GM19467 (cell line): ENCODE results near the gene EEF1AKMT2.
A peak's percentile ranks its signal among the peaks of the same experiment; 100 is the strongest.

Experiments
- ATAC-seq: cut with Tn5 transposase; IDR thresholded peaks from one replicate; pipeline ENCODE4 v1.9.1; 2021; ENCODE audit warnings: mild to moderate bottlenecking, moderate library complexity; ENCODE audit not compliant: unreplicated experiment

Gene EEF1AKMT2

DNA sequence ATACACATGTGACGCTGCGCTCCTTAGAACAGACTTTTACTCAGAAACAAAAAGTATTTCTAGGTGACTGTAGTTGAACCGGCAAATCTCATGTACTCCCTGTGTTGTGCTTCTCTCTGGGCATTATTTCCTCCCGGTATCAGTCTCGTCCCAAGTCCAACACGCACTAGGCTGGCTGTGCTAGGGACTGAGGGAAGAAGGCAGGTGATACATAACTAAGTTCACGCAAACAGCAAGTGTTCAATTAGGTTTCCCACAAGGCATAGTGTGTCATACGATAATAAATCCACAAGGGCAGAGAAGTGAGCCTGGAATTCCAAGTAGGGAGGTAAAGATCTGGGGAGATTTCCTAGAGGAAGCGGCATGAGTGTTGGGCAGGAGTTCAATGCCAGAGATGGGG, 67.9 kb downstream of the EEF1AKMT2 start:
- no peak for ATAC-seq

DNA sequence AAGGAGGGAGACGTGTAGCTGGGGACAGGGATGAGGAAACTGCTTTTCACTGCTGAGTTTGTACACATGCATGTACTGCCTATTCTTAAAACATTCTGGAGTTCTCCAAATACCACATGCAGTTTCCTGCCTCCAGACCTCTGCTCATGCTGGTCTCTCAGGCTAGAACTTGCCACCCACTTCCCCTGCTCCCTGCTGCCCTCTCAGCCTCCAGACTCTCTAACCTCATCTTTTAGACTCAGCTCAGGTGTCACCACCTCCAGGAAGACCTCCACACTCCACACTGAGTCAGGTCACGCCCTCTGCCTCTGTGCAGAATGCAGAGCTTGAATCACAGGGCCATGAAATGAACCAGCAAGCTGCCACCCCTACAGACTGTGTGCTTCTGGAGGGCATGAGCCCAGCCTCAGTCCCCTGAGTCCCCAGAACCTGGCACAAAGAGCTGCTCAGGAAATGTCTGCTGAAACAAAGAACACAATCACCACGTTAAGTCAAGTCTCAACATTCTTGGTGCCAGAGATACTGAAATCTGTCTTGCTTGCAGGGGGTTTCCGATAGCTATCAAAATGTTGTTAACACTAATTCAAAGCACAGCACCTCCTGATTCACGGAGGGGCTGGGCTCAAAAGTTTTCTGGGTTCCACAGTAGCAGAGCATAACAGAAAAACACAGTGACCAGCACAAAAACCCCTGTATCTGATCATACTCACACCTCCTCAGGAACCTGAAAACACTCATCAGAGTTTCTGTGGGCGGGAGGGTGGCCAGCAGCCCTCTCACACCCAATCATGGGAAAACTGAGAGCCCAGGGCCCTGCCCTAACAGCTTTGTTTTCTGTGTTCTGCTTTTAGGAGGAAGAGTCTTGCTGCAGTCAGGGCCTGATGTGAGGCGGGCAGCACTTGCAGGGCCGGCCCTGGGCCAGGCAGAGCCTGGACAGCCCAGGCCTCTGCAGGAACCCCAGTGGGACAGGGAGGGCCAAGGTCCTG, 68.6 kb downstream of the EEF1AKMT2 start:
- peak; percentile 57 for ATAC-seq

DNA sequence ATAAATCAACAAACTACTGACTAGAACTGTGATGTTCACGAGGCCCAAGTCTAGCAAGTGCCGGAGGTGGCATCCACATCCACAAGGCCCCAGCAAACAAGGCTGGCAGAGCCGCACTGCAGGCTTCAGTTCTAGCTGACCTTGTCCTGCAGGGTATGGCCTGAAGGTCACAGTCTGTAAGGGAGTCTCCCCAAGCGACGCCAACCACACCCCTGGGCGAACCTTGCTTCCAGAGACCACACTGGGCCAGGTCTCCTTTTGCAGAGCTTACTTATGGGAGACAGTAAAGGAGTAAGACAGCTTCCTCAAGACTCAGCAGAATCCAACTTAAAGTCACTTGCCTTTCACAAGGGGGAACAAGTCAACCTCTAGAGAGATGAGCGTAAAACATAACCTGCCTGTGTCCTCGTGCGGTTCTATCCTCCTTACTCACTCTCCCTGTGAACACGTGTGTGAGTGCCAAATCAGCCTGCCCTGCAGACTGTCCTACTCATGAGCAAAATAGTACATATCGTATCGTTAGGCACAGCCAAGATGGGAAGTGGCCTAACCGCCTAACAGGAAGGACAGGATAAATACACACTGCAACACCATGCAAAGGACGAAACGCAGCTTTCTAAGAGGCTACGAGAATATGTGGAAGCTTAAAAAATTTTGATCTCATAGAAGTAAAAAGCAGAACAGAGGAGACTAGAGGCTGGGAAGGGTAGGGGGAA, 70.2 kb downstream of the EEF1AKMT2 start:
- ATAC-seq: no peak

DNA sequence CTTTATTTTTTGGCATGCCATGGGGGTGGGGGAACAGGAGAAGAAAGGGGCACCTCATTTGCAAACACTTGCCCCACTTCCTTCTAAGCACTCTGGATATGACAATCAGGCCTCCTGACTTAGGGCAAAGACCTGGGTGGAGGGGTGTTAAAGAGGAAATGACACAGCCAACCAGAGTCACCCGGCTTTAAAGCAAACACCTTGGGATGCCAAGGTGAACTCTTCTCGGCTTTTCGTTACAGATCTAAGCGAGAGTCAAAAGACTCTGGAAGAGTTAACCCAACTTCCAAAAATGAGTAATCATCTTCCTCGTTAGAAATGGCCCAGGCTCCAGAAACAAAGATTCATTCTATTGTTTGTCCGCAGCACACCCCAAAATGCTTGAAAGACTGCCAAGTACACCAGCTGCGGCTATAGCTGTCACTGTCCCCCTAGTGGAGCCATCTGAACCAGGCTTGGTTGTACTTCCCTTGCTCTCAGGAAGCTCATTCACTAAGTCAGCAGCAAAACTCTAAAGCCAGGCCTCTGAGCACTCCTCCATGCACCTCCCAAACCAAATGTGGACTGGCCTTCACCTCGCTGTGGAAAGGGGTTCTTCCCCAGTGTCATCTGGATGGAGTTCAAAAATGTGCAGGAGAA, 72.4 kb downstream of the EEF1AKMT2 start:
- ATAC-seq: peak; percentile 34

GRCh38 chr10:124717911-124718741, 73.6 kb downstream of the EEF1AKMT2 start:
- peak; percentile 43 for ATAC-seq

- no peak for ATAC-seq
Observed at GRCh38 chr10:124717041-124717757, 74.5 kb downstream of the EEF1AKMT2 start.

- ATAC-seq: no peak
Observed at GRCh38 chr10:124716369-124716768, 75.3 kb downstream of the EEF1AKMT2 start.

GRCh38 chr10:124715439-124715838, 76.2 kb downstream of the EEF1AKMT2 start:
- ATAC-seq: no peak

- no peak for ATAC-seq
Observed at GRCh38 chr10:124713679-124714255, 77.9 kb downstream of the EEF1AKMT2 start.

DNA sequence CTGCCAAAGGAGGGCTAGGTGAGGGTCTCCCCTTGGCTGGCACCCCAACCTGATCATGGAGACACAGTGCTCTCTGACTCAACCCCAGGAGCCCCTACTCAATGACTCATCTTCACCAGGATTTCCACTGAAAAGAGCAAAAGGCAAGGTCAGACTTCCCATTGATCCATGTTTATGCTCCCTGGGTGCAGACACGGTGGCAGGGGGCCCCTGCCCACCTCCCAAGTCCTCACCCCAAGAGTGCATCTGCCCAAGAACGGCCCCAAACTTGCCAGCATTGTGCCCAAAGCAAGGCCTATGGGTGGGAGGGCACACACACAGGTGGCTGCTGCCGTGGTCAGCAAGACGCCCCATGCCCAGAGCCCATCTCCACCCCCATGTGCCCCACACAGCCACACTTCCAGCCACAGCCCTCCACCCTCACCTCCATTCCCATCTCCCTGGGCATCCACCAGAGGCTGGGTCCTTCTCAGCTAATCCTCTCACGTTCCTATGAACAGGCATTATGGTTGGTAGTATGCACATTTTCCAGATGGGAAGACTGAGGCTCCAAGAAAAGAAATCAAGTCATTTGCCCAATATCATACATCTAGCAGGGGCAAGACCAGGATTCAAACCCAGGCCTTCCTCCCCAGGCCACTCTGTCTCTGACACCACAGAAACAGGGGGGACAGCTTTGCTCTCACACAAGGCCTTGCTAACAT, 78.8 kb downstream of the EEF1AKMT2 start:
- ATAC-seq: no peak

- no peak for ATAC-seq
Observed at GRCh38 chr10:124711145-124711544, 80.5 kb downstream of the EEF1AKMT2 start.

- no peak for ATAC-seq
Observed at GRCh38 chr10:124710266-124710881, 81.3 kb downstream of the EEF1AKMT2 start.

GRCh38 chr10:124709861-124710260, 81.8 kb downstream of the EEF1AKMT2 start:
- no peak for ATAC-seq

DNA sequence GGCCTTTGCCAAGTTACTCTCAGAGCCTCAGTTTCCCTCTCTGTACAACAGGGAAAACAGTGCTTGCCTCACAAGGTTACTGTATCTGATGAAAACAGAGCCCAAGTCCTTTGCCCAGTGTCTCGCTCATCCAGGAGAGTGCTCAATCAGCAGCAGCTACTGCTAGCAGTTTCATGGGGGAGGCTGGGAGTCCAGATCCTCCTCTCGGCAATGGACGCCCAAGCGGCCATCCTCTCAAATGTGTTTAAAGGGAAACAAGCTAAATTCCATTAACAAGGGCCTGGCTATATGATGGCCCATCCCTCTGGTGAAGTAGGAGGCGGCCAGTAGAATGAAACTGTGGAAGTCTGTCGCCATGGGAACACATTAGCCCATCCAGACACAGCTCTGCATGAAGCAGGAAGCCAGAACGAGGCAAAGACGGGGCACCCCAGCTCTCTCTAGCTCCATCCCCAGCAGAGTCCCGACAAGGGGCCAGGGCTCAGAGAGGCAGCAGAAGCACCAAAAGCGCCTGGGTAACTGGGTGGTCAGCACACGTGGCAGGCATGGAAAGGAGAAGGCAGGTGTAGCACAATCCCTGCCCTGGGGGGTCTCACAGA, 82.7 kb downstream of the EEF1AKMT2 start:
- ATAC-seq: no peak

DNA sequence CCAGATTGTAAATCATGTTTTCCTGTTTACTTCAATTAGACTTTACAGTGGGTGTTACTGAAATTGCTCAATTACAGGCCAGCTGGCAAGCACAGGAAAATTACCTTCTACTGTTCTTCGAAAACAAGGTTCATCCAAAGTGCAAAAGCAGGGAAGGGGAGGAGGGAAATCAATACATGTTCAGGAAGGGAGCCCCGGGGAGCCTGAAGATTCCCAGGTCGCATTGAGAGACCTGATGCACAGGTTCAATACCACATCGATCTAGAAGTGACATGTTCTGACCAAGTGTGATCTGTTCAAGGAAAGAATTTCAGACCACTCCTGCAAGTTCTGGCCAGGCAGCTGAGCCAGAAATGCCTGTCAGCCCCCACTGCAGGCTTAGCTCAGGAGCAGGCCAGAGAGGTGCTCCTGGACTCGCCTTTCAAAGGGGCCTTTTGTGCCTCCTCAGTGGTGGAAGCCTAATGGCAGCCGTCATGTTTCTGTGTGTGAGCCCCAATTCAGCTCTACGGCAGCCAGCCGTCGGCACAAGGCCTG, 83.4 kb downstream of the EEF1AKMT2 start:
- no peak for ATAC-seq
